Measurements from ENCODE around the gene TDRD10. TPM values are rescaled to one million over a fixed set of nuclear protein-coding genes. Genes with fewer than 3 reads are reported as not detected.

TDRD10 gene
- total and polyA plus RNA-seq, 10 donors = 2.4 to 14.0 (median 9.0) TPM

DNA sequence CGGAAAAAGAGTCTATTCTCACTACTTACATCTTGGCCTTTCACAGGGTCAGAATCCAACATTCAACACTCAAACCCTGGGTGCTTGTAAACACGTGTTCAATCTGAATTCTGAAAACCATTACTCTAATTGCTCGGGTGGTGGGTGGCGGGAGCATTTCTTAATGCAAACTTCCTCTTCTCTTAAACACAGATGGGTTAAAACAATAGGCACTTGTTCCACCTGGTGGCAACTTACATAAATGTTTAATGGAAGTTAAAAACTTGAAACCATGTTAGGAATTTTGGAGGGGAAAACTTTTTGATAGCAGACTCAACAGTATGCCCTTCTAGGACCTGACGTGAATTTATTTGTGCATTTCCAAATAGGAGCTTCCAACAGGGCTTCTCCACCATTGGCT lies 23.4 kb upstream of the TDRD10 start:
- Histone ChIP-seq H3K4me1 (peaks cover 8 to 58% (median 26%) of the 10 kb centered on the region in 6 donors), H3K4me3 (no peak overlapping the region), H3K27ac (peak overlapping the region in 6 of 8 donors; percentile 14 to 54 (median 35)), H3K36me3 (peaks cover 0 to 14% (median 2%) of the 10 kb centered on the region in 6 donors), H3K9me3 (no peaks in the 10 kb centered on the region), H3K27me3 (replicated peaks in 1 of 7) (no peaks in the 10 kb centered on the region)
- no peak for DNase-seq
- intact Hi-C loops (cut with DNase I; ENCODE audit: low total_unique reads) = no loop called here
- 31 to 46% (median 38%) methylated on average over 5 of the region's 5 CpGs for WGBS, 5 donors
- no peak for TF ChIP-seq POLR2AphosphoS5 (IDR thresholded peaks at IDR 0.05)
- TF ChIP-seq, protein P1, sequence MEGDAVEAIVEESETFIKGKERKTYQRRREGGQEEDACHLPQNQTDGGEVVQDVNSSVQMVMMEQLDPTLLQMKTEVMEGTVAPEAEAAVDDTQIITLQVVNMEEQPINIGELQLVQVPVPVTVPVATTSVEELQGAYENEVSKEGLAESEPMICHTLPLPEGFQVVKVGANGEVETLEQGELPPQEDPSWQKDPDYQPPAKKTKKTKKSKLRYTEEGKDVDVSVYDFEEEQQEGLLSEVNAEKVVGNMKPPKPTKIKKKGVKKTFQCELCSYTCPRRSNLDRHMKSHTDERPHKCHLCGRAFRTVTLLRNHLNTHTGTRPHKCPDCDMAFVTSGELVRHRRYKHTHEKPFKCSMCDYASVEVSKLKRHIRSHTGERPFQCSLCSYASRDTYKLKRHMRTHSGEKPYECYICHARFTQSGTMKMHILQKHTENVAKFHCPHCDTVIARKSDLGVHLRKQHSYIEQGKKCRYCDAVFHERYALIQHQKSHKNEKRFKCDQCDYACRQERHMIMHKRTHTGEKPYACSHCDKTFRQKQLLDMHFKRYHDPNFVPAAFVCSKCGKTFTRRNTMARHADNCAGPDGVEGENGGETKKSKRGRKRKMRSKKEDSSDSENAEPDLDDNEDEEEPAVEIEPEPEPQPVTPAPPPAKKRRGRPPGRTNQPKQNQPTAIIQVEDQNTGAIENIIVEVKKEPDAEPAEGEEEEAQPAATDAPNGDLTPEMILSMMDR (IDR thresholded peaks at IDR 0.05 in 8 of 11, conservative IDR thresholded peaks at IDR 0.05 in 3 of 11) = peak in 5 of 11 experiments; percentile 7 to 37 (median 29)

DNA sequence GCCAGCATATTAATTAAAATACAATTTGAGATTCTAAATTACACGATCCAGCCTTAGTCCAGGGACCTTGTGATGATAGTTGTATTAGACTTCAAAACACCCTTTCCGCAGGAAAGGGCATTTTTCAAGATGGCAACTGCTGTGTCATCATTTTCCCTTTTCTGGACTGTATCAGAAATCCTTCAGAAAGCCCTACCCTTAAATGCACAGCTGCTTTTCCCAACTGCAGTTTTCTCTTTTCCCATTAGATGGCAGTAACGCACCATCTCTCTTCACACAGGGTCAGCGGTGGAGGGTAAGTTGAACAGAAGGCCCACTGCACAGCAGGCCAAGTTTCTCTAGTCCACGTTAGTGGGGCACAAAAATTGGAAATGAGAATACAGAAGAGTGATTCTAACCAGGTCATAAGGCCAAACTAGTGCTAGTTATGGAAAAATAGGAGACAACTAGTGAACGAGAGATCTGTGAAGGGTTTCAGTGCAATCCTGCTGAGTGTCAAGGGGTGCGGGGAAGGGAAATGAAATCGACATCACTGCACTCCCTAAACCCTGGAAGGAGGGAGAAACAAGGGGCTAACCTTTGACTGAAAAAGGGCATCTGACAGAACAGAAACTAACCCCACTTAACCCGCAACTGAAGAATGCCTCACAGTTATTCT lies 22.1 kb upstream of the TDRD10 start:
- Histone ChIP-seq H3K36me3 (peaks cover 0 to 17% (median 2%) of the 10 kb centered on the region in 6 donors), H3K4me3 (no peak overlapping the region), H3K27ac (peak overlapping the region in 6 of 8 donors; percentile 1 to 54 (median 36)), H3K9me3 (no peaks in the 10 kb centered on the region), H3K27me3 (replicated peaks in 1 of 7) (no peaks in the 10 kb centered on the region), H3K4me1 (peaks cover 8 to 57% (median 29%) of the 10 kb centered on the region in 6 donors)
- DNase-seq = no peak
- 29 to 36% (median 32%) methylated on average over 9 of the region's 9 CpGs for WGBS, 5 donors
- intact Hi-C loops (cut with DNase I; ENCODE audit: low total_unique reads) = loop anchor here (5.0 to 10.0 kb wide), 3 partner anchors 67 to 397 kb away; no protein-coding TSS in a partner anchor
- TF ChIP-seq POLR2AphosphoS5 (IDR thresholded peaks at IDR 0.05) (peak in 1 of 3 donors; percentile 57), POLR2A (IDR thresholded peaks at IDR 0.05) (no peak)
- TF ChIP-seq, protein P1 (IDR thresholded peaks at IDR 0.05 in 8 of 11, conservative IDR thresholded peaks at IDR 0.05 in 3 of 11) = peak; percentile 87 to 99 (median 96)

DNA sequence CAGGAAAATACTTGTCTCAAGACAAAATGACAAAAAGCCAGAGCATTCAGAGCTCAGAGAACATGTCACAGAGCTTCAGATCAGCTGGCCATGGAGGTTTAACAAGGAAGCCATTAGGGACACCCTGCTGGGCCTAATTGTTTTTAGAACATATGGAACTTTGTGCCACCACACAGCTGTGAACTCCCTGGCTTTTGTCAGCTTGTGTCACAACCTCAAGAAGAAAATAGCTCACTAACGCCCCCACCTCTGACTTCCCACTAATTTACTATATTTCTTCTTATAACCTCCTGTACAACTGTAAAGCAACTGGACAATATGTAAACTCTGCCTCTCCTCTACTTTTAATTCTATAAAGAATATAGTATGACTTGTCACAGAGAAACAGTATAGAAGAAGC lies 21.0 kb upstream of the TDRD10 start:
- H3K27ac ChIP-seq = peak overlapping the region in 4 of 8 donors; percentile 28 to 39 (median 31)
- intact Hi-C loops (cut with DNase I; ENCODE audit: low total_unique reads) = loop anchor here (5.0 to 10.0 kb wide), 3 partner anchors 66 to 396 kb away; no protein-coding TSS in a partner anchor

More for the DNA sequence above, 21.0 kb upstream of the TDRD10 start:
- no peak for DNase-seq
- Histone ChIP-seq H3K4me3 (no peak overlapping the region), H3K4me1 (peaks cover 8 to 67% (median 37%) of the 10 kb centered on the region in 6 donors), H3K27me3 (replicated peaks in 1 of 7) (no peaks in the 10 kb centered on the region), H3K9me3 (no peaks in the 10 kb centered on the region), H3K36me3 (peaks cover 0 to 21% (median 2%) of the 10 kb centered on the region in 6 donors)
- no peak for TF ChIP-seq POLR2AphosphoS5 (IDR thresholded peaks at IDR 0.05)
- no peak for TF ChIP-seq POLR2A (IDR thresholded peaks at IDR 0.05)
- TF ChIP-seq, protein P1 (IDR thresholded peaks at IDR 0.05 in 8 of 11, conservative IDR thresholded peaks at IDR 0.05 in 3 of 11) = no peak
- WGBS, 5 donors = 28 to 64% (median 50%) methylated on average over 1 of the region's 1 CpG

Data from spleen (tissue), 11 donors.